IPS-NIHi11 (cell line): Measurements from ENCODE around the gene OVOL1.
"Not testable (repeated sequence)": the region's sequence is repeated elsewhere in the genome, so short reads cannot be mapped to it uniquely, and the experiment has no call there.

Source experiments
- DNase-seq: peaks from one replicate; pipeline ENCODE4 v3.0.0; 2012; ENCODE audit warnings: mixed read lengths, low spot score

OVOL1 gene

GRCh38 chr11:65786786-65787636 lies at the start of gene OVOL1:
Gene OVOL1 (plus strand): TSS chr11:65787063. CDS start chr11:65787374, 311 bp downstream.
- DNase-seq, result peak; percentile 90

- no peak for DNase-seq
Observed at GRCh38 chr11:65739022-65739421, 47.8 kb upstream of the OVOL1 start.

GRCh38 chr11:65741185-65741584 lies 45.7 kb upstream of the OVOL1 start:
- no peak for DNase-seq

GRCh38 chr11:65742353-65742752 lies 44.5 kb upstream of the OVOL1 start:
- no peak for DNase-seq

GRCh38 chr11:65743681-65744025 lies 43.2 kb upstream of the OVOL1 start:
- no peak for DNase-seq

- peak; percentile 66 for DNase-seq
Observed at GRCh38 chr11:65744026-65744698, 42.7 kb upstream of the OVOL1 start.

- DNase-seq, result no peak
Observed at GRCh38 chr11:65744699-65745042, 42.2 kb upstream of the OVOL1 start.

- no peak for DNase-seq
Observed at GRCh38 chr11:65745049-65745448, 41.8 kb upstream of the OVOL1 start.

- DNase-seq, result not testable (repeated sequence)
Observed at GRCh38 chr11:65762169-65762568, 24.7 kb upstream of the OVOL1 start.

- not testable (repeated sequence) for DNase-seq
Observed at GRCh38 chr11:65762816-65763215, 24.0 kb upstream of the OVOL1 start.

- DNase-seq, result no peak
Observed at GRCh38 chr11:65764434-65764833, 22.4 kb upstream of the OVOL1 start.

- DNase-seq, result no peak
Observed at GRCh38 chr11:65766535-65766934, 20.3 kb upstream of the OVOL1 start.

- DNase-seq, result no peak
Observed at GRCh38 chr11:65767406-65767805, 19.5 kb upstream of the OVOL1 start.

GRCh38 chr11:65767806-65768205 lies 19.1 kb upstream of the OVOL1 start:
- DNase-seq, result not testable (repeated sequence)

GRCh38 chr11:65770951-65771567 lies 15.8 kb upstream of the OVOL1 start:
- DNase-seq, result no peak

- DNase-seq, result no peak
Observed at GRCh38 chr11:65771589-65772112, 15.2 kb upstream of the OVOL1 start.

GRCh38 chr11:65773784-65774411 lies 13.0 kb upstream of the OVOL1 start:
- no peak for DNase-seq

- no peak for DNase-seq
Observed at GRCh38 chr11:65774525-65775306, 12.1 kb upstream of the OVOL1 start.

- DNase-seq, result no peak
Observed at GRCh38 chr11:65776196-65776595, 10.7 kb upstream of the OVOL1 start.

GRCh38 chr11:65776710-65777141 lies 10.1 kb upstream of the OVOL1 start:
- DNase-seq, result no peak

- DNase-seq, result no peak
Observed at GRCh38 chr11:65777241-65777640, 9.6 kb upstream of the OVOL1 start.
